NCI-H69 (cell line): ENCODE measurements around the gene VAPB.

Experiments
- DNase-seq: peaks from one replicate; lab custom pipeline; 2025; lab: John Stamatoyannopoulos, UW

VAPB gene

DNA sequence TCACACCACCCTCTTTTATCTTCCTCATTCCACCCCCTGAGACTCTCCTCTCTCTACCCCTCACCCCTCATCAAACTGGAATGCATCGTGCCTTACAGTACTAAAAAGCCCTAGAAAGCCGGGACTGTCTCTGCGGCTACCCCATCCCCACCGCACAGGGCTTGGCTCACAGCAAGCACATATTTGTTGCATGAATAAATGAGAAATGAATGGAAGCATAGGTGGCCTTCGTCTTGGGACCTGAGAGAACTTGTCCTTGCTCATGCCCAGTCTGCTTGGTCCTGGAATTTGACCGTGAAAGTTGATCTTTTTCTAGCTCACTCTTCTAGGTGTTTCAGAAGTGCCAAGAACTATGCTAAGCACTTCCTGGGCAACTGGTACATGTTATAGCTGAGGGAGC lies 72.9 kb downstream of the VAPB start:
- DNase-seq: no peak

DNA sequence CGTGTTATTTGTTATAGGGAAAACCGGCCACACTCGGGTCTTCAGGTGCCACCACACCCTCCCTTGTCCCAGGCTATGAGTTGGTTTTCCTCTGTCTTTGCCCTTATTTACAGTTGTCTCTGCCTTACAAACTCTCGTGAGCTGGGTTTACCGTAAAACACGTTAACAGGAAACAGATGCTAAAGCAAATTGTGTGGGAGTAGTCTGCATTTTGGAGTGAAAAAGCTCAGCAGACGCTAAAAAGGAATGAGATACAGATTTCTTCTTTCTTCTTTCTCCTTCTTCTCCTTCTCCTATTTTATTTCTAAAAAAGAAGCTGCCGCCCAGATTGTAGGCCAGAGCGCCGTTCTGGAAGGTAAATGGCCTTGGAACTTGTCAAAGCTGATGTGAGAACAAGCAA lies 74.2 kb downstream of the VAPB start:
- DNase-seq: no peak

DNA sequence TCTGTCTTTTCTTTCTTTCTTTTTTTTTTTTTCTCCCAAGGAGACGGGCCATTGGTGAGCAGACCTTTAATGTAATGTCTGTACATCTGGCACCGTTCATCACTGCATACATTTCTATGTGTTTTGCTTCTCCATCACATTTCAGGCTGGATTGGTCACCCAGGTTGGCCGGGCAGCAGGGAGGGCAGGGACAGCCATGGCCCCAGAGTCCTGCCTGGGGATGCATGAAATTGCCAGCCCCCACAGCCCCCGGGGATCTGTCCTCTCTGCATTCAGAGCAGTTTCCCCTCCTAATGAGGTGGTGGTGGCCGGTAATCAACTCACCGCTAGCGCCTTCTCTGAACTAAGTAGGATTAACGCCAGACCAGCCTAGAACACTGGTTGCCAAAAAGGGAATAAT lies 75.8 kb downstream of the VAPB start:
- no peak for DNase-seq

DNA sequence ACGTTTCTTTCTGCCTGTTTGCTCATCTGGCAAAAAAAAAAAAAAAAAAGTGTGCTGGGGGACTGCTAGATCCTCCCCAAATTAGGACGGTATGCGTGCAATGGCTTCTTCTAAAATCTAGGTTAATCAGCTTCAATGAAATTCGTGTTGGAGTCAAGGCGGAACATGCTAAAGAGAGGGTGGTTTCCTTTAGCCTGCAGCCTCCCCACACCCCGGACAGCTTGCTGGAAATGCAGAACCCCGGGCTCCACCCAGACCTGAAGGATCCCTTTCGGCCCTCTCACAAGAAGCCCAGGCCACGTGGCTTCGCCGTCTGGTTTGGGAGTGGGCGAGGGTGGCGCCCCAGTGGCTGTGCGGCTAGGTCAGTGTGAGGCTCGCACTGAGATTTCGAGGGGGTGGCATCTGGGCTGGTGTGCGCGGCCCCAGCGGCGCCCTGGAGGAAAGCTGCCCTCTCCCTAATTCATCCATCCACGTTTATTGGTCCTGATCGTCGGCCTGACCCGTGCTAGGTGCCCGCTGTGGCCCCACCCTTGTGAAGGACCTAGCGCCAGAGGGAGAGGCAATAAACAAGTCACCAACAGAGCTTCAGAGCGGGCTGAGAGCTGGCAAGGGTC lies 77.2 kb downstream of the VAPB start:
- DNase-seq: no peak

DNA sequence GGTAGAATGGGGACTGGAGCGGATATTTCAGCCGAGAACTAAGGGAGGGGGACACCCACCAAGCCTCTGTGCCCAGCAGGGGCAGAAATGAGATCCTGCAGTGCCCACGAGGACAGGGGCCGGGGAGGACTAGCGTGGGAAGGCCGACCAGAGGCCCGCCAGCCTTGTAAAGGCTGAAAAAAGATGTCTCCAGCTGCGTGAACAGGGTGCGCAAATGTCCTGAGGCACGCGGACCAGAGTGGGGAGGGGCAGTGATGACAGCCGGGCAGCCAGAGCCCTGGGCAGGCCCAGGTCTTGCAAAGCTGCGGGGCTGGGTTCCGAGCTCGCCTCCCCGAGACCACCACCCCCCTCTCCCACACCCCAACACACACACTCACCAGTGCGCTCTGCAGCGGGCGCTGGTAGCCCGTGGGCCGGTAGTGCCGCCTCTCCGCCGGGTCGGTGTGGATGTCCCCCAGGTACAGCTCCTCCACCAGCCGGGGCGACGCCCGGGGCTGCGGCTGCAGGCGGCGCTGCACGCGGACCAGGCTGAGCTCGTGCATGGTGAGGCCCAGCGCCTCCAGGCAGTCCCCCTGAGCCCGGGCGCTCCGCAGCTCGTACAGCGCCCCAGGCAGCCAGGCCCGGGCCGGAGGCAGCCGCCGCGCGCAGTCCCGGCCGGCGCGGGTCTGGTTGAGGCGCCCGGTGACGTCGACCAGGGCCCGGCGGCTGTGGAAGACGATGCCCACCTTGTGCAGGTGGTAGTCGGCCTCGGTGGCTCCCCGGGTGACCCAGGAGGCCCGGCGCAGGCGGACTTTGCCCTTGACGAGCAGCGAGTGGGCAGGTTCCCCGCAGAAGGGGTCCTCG lies 77.9 kb downstream of the VAPB start:
- no peak for DNase-seq

DNA sequence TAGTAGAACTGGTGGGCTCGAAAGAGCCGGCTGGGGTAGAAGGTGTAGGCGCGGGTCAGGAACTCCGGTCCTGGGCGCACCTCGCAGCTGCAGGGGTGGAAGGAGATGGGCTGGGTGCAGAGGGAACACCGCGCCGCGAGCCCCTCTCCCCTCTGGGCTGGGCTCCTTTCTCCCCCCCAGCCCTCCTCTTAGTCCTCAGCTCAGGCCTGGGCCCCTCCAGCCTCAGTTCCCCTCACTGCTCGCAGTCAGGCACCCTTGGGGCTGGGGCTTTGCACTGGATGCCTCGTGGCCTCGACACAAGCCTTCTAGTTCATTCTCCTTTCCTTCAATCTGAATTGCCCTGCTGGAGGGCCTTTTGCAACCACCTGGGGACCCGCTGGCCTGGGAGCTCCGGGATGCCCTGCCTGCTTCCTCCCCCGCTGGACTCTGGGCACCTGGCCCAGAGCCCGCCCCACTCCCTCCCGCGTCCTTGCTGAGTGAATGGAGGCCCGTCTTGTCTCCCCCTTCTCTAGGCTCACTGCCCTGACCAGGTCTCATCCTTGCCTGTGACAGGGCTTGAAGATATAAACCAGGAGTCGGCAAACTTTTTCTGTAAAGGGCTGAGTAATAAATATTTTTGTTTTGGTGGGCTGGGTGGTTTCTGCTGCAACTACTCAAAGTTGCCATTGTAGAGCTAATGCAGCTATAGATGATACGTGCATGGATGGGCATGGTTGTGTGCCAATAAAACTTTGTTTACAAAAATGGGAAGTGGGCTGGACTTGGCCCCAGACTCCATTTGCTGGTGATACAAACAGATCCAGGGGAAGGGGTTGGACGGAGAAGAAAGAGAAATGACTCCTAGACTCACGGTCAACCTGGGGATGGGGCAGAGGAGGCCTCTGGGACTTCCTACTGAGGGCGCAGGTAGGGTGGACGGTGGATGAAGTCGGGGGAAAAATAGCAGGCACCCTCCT lies 78.8 kb downstream of the VAPB start:
- peak; percentile 19 for DNase-seq

DNA sequence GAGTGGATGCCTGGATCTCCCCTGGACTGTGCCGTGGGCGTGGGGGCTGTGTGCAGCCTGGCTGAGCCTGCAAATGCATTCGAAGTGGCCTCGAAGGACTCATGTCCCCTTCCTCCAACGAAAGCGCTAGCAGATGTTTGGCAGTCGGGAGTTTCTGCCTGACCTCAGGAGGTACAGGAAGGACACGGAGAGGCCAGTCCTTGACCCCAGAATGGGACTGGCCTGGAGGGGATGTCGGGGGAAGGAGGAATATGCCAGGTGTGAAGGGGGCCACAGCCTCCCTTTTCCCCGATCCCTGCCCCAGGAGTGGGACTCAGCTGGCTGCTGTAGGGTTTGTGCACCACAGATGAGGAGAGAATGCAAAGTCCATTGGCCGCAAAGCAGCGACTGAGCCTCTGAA lies 80.6 kb downstream of the VAPB start:
- DNase-seq: no peak

DNA sequence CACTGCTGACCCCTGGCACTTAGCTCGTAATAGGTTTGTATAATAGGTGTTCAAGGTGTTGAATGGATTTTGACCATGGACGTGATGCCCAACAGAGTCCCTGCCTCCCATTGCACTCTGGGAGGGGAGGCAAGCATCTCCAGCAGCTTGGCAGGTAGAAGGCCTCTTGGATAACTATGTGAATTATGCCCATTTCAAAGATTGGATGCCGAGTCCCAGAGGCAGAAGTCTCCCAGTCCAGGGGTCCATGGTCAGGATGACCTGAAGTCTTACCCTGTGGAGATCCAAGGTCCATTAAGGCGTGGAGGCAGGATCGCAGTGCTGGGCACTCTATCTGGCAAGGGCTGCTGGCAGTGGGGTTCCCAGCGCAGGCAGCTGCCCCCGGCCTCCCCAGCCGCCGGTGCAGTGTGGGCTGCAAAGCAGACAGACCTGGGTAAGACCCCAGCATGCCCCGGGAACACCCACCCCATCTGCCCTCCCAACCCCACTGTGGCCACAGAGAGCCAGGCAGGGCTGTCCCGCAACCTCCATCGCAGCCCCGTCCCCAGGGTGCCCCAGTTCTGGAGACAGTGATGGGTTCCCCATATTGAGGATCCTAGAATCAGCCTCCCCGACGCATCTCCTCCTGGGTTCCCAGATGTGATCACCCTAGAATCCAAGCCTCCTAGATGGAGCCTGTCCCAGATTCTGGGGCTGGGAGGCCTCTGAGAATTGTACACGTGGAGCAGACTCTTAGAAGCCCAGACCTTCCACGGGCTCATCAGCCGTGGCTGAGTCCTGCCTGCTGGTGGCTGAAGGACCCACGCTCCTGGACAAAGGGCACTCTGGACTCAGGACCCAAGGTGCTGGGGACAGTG lies 81.5 kb downstream of the VAPB start:
- no peak for DNase-seq

DNA sequence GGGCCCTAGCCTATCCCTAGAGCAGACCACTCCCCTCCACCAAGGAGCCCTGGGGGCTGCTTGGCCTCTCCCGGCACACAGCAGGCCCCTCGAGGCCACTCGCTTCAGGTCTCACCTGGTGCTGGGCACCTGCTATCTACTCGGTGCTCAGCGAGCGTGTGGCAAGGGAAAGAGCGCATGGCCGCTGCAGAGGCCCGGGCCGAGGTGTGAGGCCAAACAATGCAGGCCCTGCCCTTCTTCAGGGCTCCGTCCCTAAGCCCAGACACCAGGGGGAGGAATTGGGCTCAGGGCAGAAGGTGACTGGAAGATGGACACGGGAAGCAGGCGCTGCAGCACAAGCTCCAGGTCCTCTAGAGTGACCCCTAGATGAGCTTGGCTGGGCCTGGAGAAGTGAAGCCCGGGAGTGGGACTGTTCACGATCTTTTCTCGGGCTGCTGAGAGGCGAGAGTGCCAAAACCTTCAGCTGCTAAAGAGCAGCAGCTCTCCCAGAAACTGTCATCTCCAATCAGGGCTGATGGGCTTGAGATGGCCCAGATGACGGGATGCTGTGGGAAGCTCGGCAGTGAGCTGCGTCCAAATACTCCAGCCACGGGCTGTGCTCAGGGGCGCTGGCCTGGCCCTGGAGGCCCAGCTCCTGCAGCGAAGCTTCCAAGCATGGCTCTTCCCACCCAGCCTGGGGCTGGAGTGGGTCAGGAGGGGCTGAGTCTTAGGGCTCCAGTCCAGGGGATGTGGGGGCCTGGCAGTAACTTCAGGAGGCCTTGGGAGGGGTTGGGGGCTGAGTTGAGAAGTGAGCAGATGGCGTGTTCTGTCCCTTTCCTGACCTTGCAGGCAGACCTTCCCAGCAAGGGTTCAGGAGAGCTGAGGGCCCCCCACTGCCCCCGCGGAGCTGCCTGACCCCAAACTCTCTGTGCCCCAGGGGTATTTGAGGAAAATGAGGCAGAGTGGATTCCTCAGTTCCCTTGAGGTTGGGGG lies 82.5 kb downstream of the VAPB start:
- DNase-seq: no peak

DNA sequence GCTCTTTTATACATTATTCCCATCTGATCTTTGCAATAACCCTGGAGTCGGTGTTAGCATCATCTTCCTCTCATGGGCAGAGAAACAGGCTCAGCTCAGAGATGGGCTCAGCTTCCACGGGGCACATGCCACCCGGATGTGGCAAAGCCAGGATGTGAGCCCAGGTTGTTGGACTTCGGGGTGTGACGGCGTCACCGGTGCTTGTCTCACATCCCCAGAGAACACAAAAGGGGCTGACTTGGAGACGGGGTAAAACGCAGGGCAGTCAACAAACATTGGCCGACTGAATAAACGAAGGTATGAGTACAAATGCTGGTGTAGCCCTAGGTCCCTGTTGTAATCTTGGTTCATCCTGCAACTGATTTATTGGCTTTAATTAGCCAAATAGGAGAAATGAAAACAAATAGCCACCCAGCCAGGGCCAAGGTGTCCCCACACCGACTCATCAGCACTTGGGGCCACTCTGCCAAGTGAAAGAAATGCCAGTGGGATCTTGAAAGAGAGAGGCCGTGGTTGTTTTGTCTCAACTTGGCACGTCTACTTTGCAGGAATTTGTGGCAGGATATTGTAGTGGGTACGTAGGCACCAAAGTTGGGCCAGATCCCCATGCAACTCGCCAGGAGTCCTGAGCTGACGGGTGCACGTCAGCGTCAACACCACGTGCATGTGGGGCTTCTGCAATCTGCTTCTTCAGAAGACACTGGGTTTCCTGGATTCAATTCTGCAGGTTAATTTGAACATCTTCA lies 83.4 kb downstream of the VAPB start:
- no peak for DNase-seq

DNA sequence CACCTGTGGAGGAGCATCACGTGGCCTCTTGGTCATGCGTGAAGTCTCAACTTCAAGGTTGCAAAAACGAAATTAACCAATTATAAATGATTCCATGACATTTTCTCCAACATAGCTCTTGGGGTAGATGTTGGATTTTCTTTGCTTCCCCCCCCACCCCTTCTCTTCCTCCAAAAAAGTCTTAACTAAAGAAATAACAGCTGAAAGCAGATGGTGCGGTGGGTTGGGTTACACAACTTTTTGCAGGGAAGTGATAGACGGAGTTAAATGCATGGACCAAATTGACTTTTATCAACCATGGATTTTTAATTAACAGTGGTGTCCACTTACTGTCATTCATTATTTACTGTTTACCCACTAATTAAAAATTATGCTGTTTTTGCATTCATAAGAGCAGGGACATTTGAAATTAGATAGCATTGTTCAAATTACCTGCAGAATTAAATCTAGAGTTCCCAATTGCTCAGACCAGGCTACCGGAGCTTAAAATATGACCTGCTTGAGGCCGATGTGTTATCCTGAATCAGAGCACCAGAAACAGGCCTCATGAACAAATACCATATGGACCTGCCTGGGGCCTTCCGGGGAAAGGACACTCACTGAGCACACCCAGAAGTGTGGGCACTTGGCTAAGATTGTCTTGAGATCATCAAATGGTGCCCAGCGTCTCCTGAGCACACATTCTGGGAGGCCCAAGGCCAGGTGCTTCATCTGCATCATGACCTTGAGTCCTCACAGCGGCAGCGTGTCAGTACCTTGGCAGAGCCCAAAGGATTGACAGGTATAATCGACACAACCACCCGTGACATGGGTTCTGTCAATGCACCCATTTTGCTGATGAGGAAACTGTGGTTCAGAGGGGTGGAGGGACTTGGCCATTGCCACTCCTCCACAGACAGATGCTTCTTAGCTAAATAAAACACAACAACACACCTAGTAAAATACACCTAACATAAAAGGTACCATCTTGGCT lies 84.7 kb downstream of the VAPB start:
- DNase-seq: peak; percentile 10

DNA sequence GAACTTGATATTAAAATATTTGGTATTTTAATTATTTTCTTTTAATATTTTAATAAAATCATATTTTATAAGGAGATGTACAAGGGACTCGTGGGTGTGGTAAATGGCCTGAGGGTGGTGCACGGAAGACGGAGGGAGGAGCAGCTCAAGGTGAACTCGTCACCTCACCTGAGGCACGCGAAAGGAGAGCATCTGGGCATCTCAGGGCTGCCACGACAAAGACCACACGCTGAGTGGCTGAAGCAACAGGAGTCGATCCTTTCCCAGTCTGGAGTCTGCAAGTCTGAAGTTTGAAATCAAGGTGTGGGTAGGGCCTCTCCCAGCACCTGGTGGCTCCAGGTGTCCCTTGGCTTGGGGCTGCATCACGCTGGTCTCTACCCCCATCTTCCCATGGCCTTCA lies 86.4 kb downstream of the VAPB start:
- no peak for DNase-seq

DNA sequence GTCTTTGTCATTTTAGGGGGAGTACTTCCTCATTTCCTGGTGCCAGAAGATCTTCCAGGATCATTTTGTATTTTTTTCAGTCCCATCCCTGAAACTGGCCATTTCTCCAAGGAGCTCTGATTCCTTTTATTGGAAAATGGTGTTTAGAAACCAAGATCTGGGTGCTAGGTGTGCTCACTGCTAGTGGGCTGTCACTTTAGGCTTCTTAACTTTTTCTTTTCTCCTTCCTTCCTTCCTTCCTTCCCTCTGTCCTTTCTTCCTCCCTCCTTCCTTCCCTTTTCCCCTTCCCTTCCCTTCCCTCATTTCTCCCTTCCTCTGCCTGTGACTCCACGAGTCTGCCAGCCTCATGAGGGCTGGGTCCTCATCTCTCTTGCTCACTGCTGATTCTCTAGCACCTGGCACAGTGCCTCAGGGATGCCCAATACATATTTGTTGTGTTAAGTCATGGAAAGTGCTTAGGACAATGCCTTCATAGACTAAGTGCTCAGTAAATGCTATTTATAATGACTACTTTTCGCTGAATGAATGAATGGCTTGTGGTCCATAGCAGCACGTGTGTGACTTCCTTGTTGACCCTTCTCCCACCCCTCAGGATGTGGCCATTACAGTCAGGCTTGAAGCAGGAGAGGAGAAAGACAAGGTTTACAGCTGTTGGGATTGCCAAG lies 89.2 kb downstream of the VAPB start:
- no peak for DNase-seq

DNA sequence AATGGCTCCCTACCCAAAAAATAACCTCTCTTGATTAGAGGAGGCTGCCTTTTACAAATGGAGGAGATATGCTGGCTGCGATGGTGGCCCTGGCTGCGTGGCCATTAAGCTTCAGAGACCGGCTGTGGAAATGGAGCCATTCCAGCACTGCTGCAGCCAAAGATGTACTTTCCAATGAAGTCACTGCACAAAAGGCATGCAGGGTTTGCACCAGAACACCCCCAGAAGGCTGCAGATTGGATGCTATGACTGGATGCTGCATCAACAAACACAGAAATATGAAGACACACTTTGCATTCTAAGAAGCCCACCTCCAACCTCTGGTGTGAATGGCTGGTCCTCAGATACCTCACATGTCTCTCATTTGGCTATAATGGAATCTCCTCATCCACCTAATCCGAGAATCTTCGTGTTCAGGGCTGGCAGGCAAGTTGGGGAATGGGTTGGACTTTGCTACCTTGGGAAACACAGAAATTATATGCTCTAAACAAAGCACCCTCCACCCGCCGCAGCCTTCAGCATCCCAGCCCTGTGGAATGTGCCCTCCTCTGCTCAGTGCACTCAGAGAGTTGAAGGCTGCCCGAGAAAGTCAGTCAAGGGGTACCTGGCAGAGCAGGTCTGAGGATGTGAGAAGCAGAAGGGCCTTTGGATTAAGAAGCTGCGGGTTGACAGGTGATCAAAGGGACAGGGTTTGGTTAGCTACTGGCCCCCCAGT lies 90.9 kb downstream of the VAPB start:
- DNase-seq: no peak

DNA sequence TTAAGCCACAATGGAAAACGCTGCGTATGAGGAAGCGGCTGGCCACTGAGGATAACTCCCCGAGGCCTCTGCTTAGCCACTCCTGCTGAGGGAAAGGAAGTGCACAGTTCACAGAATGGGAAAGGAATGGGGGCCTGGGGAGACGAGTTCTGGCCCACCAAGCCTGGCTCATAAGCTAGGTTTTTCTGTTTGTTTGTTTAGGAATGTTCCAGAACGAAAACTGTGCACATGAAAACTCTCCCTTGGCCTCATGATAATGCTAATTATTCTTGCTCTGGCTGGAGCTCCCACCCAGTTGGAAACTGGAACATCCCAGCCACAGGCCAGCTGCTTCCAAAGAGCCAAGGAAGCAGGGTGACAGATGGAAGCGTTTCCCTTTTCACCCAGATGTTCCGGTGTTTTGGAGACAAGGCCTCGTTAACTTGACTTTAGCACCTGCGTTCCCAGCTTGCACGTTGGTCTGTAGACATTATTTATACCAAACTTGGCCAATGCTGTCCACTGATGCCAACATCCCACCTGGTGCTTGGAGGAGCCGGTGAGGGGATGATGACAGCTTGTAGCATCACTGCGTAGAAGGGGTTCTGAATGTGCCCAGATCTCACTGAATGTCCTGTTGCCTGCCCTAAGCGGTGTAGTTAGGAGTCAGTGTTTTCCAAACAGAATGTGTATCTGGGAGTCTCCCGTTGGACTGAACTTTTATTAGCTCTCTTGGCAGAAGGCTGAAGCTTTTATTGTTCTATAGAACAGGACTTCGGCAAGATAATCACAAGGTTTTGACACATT lies 91.7 kb downstream of the VAPB start:
- peak; percentile 38 for DNase-seq

DNA sequence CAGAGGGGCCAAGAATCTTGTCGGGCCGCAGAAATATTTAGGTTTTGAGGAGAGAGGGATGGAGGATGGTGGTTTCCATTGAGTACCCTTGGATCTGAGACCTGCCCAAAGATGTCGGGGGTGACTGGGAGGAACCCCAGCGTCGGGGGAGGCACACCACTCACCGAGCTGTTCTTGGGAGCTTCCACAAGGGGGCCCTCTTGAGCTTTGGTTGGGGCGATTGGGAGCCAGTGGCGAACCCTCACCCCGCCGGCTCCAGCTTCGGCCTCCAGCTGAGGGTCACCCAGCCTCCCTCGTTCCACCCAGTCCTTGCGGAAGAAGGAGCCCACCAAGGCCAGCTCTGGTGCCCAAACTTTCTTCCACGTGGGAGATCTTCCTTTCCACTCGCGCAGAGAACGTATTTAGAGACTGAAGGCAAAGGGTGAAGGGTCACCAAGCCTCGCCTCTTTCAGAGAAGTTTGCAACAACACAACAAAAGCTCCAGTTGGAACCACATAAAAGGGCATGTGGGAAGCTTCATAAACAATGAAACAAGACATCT lies 92.5 kb downstream of the VAPB start:
- peak; percentile 2 for DNase-seq
